ENCODE results near the gene NRP1.
"Not testable (repeated sequence)": the region's sequence is repeated elsewhere in the genome, so short reads cannot be mapped to it uniquely, and the experiment has no call there.

The NRP1 gene

GRCh38 chr10:33240931-33241330 lies 93.5 kb downstream of the NRP1 start:
- DNase-seq (ENCODE audit: low read depth in 2 of 2, low spot score in 1 of 2): no peak

DNA sequence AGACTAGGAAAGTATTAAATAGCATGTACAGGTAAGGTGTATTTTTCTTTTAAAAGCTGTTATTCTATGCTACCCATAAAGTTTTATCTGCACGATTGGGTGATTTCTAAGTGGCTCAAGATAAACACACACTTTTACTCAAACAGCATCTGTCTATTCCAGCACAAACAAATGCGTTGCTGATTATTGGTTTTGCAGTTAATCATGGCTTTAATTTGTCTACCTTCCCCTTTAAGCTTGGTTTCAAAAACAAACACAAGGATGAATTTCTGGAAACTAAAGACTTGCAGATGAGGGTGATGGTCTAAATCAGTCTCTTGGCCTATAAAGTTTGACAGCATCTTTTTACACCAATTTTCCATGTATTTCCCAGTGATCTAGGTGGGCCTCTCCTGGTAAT lies 94.2 kb downstream of the NRP1 start:
- DNase-seq (ENCODE audit: low read depth in 2 of 2, low spot score in 1 of 2): no peak

- DNase-seq (ENCODE audit: low read depth in 2 of 2, low spot score in 1 of 2): no peak
These were observed 95.2 kb downstream of the NRP1 start for GRCh38 chr10:33239257-33239656.

- no peak for DNase-seq (ENCODE audit: low read depth in 2 of 2, low spot score in 1 of 2)
These were observed 95.8 kb downstream of the NRP1 start for GRCh38 chr10:33238643-33239042.

GRCh38 chr10:33237736-33238624 lies 96.5 kb downstream of the NRP1 start:
- no peak for DNase-seq (ENCODE audit: low read depth in 2 of 2, low spot score in 1 of 2)

DNA sequence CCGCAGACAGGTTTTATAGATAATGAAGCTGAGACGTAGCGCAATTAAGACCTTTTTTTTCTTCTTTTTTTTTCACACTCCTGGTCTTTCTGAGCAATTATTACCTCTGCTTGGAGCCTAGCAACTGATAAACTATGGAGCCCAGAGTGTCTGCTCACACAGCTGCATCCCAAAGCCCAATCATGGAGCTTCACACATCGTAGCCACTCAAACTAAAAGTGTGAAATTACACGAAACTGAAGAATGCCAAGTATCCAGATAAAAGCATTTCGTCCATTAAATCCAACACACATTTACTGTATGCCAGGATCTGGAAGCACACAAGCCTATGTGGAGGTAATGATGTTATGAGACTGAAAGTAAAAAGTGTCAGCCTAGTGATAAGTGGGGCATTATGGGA lies 97.6 kb downstream of the NRP1 start:
- DNase-seq (ENCODE audit: low read depth in 2 of 2, low spot score in 1 of 2): no peak

GRCh38 chr10:33235951-33236350 lies 98.5 kb downstream of the NRP1 start:
- DNase-seq (ENCODE audit: low read depth in 2 of 2, low spot score in 1 of 2): no peak

DNA sequence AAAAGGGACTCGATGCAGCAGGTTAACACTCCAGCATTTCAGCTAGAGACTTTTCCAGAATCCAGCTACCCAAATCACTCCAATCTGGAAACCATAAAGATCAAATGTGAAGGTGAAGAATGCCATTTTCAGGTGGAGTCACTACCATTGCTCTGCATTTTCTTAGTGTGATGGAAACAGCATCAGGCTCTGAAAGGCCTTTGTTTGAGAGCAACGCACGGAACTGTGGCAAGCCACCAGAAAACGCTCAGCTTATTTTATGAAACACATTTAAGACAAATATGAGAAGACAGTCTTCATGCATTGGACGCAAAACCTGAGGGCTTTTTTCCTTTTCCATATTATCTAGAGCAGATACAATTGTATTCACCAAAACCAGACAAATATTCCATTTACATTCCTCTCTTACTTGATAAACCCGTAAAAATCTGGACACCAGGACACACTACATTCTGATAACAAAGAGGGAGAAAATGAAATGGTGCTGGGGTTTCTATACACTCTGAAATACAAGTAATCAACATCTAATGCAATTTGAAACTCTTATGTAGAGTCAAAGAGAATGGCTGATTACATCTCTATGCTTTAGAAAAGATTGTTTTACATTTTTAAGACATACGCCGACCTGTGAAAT lies 99.1 kb downstream of the NRP1 start:
- no peak for DNase-seq (ENCODE audit: low read depth in 2 of 2, low spot score in 1 of 2)

GRCh38 chr10:33234831-33235237 lies 99.6 kb downstream of the NRP1 start:
- no peak for DNase-seq (ENCODE audit: low read depth in 2 of 2, low spot score in 1 of 2)

GRCh38 chr10:33233635-33234034 lies 100.8 kb downstream of the NRP1 start:
- DNase-seq (ENCODE audit: low read depth in 2 of 2, low spot score in 1 of 2): no peak

- DNase-seq (ENCODE audit: low read depth in 2 of 2, low spot score in 1 of 2): no peak
These were observed 101.2 kb downstream of the NRP1 start for GRCh38 chr10:33233221-33233620.

DNA sequence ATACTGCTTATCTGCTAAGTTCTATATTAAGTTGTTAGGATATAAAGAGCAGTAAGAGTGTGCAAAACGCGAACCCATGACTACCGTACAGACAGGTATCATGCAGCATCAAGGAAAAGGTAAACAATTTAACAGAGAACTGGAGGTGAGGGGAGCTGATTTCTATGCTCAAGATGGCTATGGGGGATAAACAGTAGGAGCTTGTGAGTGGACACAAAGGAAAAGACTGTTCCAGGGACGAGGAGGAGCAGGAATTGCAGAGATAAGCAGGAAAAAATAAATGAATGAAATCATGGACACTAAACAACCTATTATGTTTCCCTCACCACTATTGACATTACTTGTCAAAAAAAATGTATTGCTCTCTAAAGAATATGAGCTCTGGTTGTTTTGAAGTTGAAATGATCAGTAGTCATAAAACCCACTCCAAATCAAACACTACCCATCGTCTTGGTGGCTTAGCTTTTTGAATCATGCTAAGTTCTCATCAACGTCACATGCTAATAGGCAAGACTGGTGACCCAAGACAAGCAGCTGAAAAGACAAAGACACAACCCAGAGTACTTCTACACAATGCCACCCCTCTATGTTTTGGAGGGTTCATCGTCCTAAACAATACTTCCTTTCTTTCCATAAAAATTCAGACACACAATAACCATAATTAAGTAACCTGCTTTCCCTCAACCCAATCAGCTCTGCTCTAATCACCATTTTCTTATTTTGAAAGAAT lies 102.7 kb downstream of the NRP1 start:
- no peak for DNase-seq (ENCODE audit: low read depth in 2 of 2, low spot score in 1 of 2)

- DNase-seq (ENCODE audit: low read depth in 2 of 2, low spot score in 1 of 2): no peak
These were observed 104.6 kb downstream of the NRP1 start for GRCh38 chr10:33229949-33230267.

DNA sequence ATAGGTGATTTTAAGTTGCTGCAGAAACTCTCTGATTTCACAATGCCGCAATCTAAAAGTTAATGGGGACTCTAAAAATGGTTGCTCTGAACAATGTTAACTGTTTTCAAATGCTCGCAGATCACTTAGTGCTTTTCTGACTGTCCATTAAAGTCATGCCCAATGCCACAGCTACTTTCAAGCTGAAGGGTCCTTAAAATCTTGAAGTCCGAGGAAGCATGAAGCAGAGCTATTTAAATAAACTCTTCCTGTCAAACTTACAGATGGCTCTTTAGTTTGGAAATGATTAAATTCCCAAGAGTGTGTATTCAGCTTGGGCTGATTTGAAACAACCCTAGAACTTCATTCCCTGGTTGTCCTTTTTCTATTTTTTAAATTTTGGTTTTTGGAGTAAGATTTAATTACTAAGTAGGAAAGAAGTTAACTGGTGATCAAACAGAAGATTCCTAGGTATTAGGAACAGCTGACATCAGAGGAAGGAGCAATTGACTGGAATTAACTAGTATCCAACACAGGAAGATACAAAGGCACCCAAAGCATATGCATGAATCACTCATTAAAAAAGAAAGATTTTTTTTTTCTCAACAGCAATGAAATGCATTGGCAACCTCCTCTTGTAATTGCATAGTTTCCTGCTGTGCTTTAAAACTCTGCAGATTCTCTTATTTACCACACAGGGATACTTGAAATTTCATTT lies 105.1 kb downstream of the NRP1 start:
- no peak for DNase-seq (ENCODE audit: low read depth in 2 of 2, low spot score in 1 of 2)

- DNase-seq (ENCODE audit: low read depth in 2 of 2, low spot score in 1 of 2): no peak
These were observed 106.0 kb downstream of the NRP1 start for GRCh38 chr10:33228426-33228825.

GRCh38 chr10:33227489-33227888 lies 107.0 kb downstream of the NRP1 start:
- no peak for DNase-seq (ENCODE audit: low read depth in 2 of 2, low spot score in 1 of 2)

DNA sequence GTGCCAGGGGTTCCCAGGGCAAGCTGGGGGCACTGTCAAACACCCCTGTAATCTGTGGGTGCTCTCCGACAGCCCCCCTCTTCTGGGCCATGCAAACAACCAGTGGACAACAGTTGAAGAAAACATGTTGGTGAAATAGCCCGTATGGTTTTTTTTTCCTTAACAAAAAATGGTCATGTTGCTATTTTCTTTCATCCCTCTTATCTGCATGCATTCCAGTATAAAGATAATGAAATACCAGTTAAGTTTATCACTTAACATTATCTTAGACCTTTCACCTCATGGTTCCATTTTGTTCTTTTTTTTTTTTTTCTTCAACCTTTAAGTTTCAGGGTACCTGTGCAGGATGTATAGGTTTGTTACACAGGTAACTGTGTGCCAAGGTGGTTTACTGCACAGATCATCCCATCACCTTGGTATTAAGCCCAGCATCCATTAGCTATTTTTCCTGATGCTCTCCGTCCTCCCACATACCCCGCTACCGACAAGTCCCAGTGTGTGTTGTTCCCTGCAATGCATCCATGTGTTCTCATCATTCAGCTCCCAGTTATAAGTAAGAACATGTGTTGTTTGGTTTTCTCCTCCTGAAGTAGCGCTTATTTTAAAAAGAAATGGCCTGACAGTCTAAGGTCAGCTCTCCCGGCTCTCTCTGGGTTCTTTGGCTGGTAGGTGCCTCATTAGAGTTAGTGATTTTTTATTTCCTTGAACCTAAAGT lies 110.1 kb downstream of the NRP1 start:
- DNase-seq (ENCODE audit: low read depth in 2 of 2, low spot score in 1 of 2): no peak

DNA sequence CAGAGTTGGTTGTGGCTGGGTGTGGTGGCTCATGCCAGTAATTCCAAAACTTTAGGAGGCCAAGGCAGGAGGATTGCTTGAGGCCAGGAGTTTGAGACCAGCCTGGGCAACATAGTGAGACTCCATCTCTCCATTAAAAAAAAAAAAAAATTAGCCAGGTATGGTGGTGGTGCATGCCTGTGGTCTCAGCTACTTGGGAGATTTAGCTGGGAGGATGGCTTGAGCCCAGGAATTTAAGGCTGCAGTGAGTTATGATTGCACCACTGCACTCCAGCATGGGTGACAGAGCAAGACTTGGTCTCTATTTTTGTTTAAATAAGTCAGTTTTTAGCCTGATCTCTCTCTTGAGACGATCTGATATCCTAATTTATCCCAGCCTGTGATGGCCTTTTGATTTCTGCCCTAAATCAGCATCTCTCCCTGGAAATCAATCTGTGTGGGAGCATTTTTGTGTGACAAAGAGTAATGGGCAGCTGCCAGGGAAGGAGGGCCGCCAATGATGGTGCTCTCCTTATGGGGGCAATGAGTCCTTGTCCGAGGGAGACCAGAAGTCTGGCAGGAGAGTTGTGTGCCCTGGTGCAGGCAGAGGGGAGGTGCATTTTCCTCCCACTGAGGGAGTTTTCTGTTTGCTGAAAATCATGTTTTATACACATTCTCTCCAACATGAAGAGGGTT lies 111.0 kb downstream of the NRP1 start:
- DNase-seq (ENCODE audit: low read depth in 2 of 2, low spot score in 1 of 2): no peak

GRCh38 chr10:33222304-33222703 lies 112.2 kb downstream of the NRP1 start:
- not testable (repeated sequence) for DNase-seq (ENCODE audit: low read depth in 2 of 2, low spot score in 1 of 2)

GRCh38 chr10:33217854-33218253 lies 116.6 kb downstream of the NRP1 start:
- no peak for DNase-seq (ENCODE audit: low read depth in 2 of 2, low spot score in 1 of 2)
